RWPE2 (cell line): ENCODE results near the gene DARS1.

Experiments
- ATAC-seq: fragments of 200-7000 bp; cut with Tn5 transposase; 3 replicates; pipeline ENCODE4 v1.9.1; 2021; ENCODE audit warnings: low read depth
- DNase-seq: peaks from one replicate; pipeline ENCODE4 v3.0.0-alpha.2; 2020; ENCODE audit warnings: low spot score
- H3K27ac ChIP-seq: fragments of 450-650 bp; 2 replicates; pipeline ENCODE4 v1.5.1; 2017; ENCODE audit warnings: mild to moderate bottlenecking; ENCODE audit not compliant: poor library complexity, severe bottlenecking
- H3K27me3 ChIP-seq: fragments of 250-450 bp; sonication (Bioruptor Pico); 2 replicates; pipeline ENCODE4 v1.5.1; 2021; ENCODE audit warnings: mild to moderate bottlenecking, moderate library complexity; ENCODE audit not compliant: insufficient read depth, poor library complexity, severe bottlenecking
- H3K36me3 ChIP-seq: fragments of 250-450 bp; sonication (Bioruptor Pico); 2 replicates; pipeline ENCODE4 v1.5.1; 2020; ENCODE audit warnings: low read depth, mild to moderate bottlenecking, moderate library complexity
- H3K4me1 ChIP-seq: fragments of 250-450 bp; sonication (Bioruptor Pico); 2 replicates; pipeline ENCODE4 v1.5.1; 2021; ENCODE audit warnings: mild to moderate bottlenecking, moderate library complexity; ENCODE audit not compliant: insufficient read depth, poor library complexity, severe bottlenecking
- H3K4me3 ChIP-seq: fragments of 250-450 bp; sonication (Bioruptor Pico); 2 replicates; pipeline ENCODE4 v1.5.1; 2021; ENCODE audit warnings: mild to moderate bottlenecking, moderate library complexity; ENCODE audit not compliant: severe bottlenecking
- H3K9me3 ChIP-seq: fragments of 250-450 bp; sonication (Bioruptor Pico); 2 replicates; pipeline ENCODE4 v1.5.1; 2021; ENCODE audit warnings: mild to moderate bottlenecking, moderate library complexity; ENCODE audit not compliant: severe bottlenecking
- TF ChIP-seq, protein P1 (sequence below): fragments of 450-650 bp; IDR thresholded peaks from one replicate; pipeline ENCODE4 v1.5.1; 2017; ENCODE audit warnings: mild to moderate bottlenecking, moderate library complexity; ENCODE audit not compliant: poor library complexity, severe bottlenecking

The DARS1 gene

DNA sequence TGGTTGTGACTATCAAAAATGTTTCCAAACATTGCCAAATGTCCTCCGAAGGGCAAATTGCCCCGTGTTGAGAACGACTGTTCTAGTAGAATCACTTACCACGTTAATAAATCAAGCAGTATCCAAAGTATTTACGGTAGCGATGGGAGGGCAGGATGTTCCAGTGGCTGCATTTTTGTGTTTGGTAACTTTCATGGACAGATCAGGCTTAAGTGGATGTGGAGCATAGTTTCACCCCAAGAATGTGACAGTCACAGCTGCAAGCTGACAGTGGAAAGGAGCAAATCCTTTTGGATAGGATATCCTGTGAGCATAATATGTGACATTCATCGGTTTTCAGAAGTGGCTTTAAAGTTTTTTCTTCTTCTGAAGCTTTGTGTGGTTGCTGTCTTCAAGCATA lies 46.3 kb upstream of the DARS1 start:
- no peak overlapping the region for H3K27ac ChIP-seq
- H3K4me1 ChIP-seq, result no peaks in the 10 kb centered on the region
- no peaks in the 10 kb centered on the region for H3K9me3 ChIP-seq
- peaks cover 13% of the 10 kb centered on the region for H3K27me3 ChIP-seq
- H3K36me3 ChIP-seq, result no peaks in the 10 kb centered on the region
- ATAC-seq (no peak), DNase-seq (no peak)
- TF ChIP-seq, protein P1, sequence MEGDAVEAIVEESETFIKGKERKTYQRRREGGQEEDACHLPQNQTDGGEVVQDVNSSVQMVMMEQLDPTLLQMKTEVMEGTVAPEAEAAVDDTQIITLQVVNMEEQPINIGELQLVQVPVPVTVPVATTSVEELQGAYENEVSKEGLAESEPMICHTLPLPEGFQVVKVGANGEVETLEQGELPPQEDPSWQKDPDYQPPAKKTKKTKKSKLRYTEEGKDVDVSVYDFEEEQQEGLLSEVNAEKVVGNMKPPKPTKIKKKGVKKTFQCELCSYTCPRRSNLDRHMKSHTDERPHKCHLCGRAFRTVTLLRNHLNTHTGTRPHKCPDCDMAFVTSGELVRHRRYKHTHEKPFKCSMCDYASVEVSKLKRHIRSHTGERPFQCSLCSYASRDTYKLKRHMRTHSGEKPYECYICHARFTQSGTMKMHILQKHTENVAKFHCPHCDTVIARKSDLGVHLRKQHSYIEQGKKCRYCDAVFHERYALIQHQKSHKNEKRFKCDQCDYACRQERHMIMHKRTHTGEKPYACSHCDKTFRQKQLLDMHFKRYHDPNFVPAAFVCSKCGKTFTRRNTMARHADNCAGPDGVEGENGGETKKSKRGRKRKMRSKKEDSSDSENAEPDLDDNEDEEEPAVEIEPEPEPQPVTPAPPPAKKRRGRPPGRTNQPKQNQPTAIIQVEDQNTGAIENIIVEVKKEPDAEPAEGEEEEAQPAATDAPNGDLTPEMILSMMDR, result no peak
- no peak overlapping the region for H3K4me3 ChIP-seq

DNA sequence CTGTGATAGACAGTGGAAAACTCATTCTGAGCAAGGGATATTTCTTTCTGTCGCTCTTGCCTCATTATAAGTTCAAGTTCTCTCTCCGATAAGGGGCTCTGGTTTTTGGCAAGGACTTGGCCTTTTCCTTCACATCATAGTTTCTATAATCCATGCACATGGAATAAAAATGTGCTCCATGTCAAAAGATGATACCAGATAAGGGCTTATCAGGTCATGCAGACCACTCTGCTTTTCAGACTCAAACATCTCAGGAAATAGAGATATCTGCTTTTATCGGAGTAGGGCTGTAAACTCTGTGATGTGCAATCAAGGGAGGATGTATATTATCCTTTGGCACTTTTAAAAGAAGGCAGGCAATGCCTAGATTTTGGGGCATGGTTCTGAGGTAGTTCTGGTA lies 45.0 kb upstream of the DARS1 start:
- no peaks in the 10 kb centered on the region for H3K4me1 ChIP-seq
- no peak overlapping the region for H3K4me3 ChIP-seq
- peaks cover 6% of the 10 kb centered on the region for H3K27me3 ChIP-seq
- no peaks in the 10 kb centered on the region for H3K9me3 ChIP-seq
- TF ChIP-seq, protein P1, result no peak
- no peak overlapping the region for H3K27ac ChIP-seq
- DNase-seq (no peak), ATAC-seq (no peak)
- no peaks in the 10 kb centered on the region for H3K36me3 ChIP-seq

DNA sequence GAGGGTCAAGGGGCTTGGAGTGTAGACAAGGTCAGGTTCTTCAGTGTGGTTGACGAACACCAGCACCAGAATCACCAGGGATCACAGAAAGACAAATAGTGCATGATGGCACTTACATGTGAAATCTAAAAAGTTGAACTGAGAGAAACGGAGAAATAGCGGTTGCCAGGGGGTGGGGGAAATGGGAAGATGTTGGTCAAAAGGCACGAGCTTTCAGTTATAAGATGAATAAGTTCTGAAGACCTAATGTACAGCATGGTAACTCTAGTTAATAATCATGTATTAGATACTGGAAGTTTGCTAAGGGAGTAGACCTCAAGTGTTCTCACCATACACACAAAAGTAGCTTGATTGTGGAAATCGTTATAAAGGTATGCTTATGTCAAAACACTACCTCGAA lies 43.7 kb upstream of the DARS1 start:
- ATAC-seq (no peak), DNase-seq (no peak)
- no peaks in the 10 kb centered on the region for H3K9me3 ChIP-seq
- no peaks in the 10 kb centered on the region for H3K36me3 ChIP-seq
- H3K4me3 ChIP-seq, result no peak overlapping the region
- H3K4me1 ChIP-seq, result no peaks in the 10 kb centered on the region
- peaks cover 6% of the 10 kb centered on the region for H3K27me3 ChIP-seq
- TF ChIP-seq, protein P1, result no peak
- no peak overlapping the region for H3K27ac ChIP-seq

DNA sequence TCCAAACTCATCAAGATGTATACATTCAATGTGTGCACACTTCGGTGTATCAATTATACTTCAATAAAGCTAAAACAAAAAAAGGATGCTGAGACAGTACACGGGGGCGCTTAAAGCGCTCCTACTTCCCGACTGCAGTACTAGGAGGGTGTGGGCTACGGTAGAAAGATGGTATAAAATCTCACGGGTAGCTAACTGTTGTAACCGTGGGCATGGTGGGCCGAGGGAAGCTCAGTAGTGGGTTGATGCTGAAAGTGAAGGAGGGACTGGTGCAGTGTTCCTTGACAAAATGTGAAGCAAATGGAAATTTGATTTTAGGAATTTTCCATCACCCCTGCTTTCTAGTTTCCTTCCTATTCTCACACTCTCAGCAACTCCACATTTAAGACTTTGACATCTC lies 42.6 kb upstream of the DARS1 start:
- no peaks in the 10 kb centered on the region for H3K36me3 ChIP-seq
- TF ChIP-seq, protein P1, result no peak
- no peak overlapping the region for H3K4me3 ChIP-seq
- no peak for ATAC-seq
- peaks cover 6% of the 10 kb centered on the region for H3K27me3 ChIP-seq
- no peak for DNase-seq
- H3K4me1 ChIP-seq, result no peaks in the 10 kb centered on the region
- H3K27ac ChIP-seq, result no peak overlapping the region
- no peaks in the 10 kb centered on the region for H3K9me3 ChIP-seq

DNA sequence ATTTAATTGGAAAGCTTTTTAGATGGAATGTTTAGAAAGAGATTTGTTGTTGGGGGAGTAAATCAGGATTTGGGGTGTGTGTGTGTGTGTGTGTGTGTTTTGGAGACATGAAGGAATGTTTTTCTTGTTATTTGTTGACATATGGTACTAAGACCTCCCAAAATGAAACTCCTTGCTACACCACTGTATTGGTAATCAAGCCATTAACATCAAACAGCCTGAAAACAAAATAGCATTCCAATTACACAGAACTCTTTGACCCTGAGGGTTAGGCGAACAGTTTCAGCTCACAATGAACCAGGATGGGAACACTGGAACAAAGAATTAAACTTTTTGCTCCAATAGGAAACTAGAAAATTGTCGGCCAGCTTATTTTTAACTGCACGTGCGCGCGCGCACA lies 41.7 kb upstream of the DARS1 start:
- no peaks in the 10 kb centered on the region for H3K4me1 ChIP-seq
- TF ChIP-seq, protein P1, result no peak
- ATAC-seq, result no peak
- H3K27ac ChIP-seq, result no peak overlapping the region
- no peaks in the 10 kb centered on the region for H3K36me3 ChIP-seq
- no peak for DNase-seq
- H3K9me3 ChIP-seq, result no peaks in the 10 kb centered on the region
- H3K4me3 ChIP-seq, result no peak overlapping the region
- peaks cover under 1% of the 10 kb centered on the region for H3K27me3 ChIP-seq
